IMR-90 (cell line): ENCODE results near the gene RAB25. TPM values are rescaled to one million over a fixed set of nuclear protein-coding genes. Genes with fewer than 3 reads are reported as not detected.

Experiments
- ATAC-seq: fragments of 200-7000 bp; cut with Tn5 transposase; 2 replicates; pipeline ENCODE4 v1.9.1; 2020; ENCODE audit warnings: low read depth, mild to moderate bottlenecking, moderate library complexity
- BruUV-seq: library from RNA; stranded (reverse); fragments of 400-500 nt; replicated peaks from 2 replicates; lab custom pipeline; 2021; lab: Mats Ljungman, UMichigan
- CTCF ChIA-PET: fragments of 300-600 bp; formaldehyde crosslinking; extraction: SDS; loops from one replicate; lab custom pipeline; 2021; ENCODE audit warnings: antibody characterized with exemption; lab: Yijun Ruan, JAX
- POLR2A ChIA-PET: fragments of 300-600 bp; sonication (Branson Sonifier 250); formaldehyde crosslinking; loops from one replicate; lab custom pipeline; 2022; ENCODE audit warnings: antibody characterized with exemption; ENCODE audit not compliant: unreplicated experiment; lab: Charles Lee
- DNase-seq: peaks from one replicate; pipeline ENCODE4 v3.0.0; 2013
- H2AFZ ChIP-seq: replicated peaks from 2 replicates; pipeline ENCODE3; 2013; ENCODE audit warnings: low read length, mild to moderate bottlenecking; ENCODE audit not compliant: poor library complexity
- H2AK5ac ChIP-seq: 2 replicates; pipeline ENCODE4 v1.6.1; 2013; ENCODE audit warnings: low read depth, low read length, inconsistent platforms
- H2AK9ac ChIP-seq: replicated peaks from 2 replicates; pipeline ENCODE3; 2013; ENCODE audit warnings: mild to moderate bottlenecking, low read depth, low read length, moderate library complexity; ENCODE audit not compliant: poor library complexity
- H2BK120ac ChIP-seq: 2 replicates; pipeline ENCODE4 v1.6.1; 2013; ENCODE audit warnings: low read depth, low read length, inconsistent platforms
- H2BK15ac ChIP-seq: 3 replicates; pipeline ENCODE4 v1.6.1; 2013; ENCODE audit warnings: low read depth, low read length, inconsistent platforms
- H2BK20ac ChIP-seq: 2 replicates; pipeline ENCODE4 v1.6.1; 2013; ENCODE audit warnings: low read depth, mild to moderate bottlenecking, inconsistent platforms, low read length, moderate library complexity
- H2BK5ac ChIP-seq: 2 replicates; pipeline ENCODE4 v1.6.1; 2013; ENCODE audit warnings: mild to moderate bottlenecking, low read depth, low read length, inconsistent platforms; ENCODE audit not compliant: poor library complexity, severe bottlenecking
- H3K14ac ChIP-seq: replicated peaks from 2 replicates; pipeline ENCODE4 v1.6.1; 2013; ENCODE audit warnings: low read depth, low read length, inconsistent platforms
- H3K18ac ChIP-seq: 2 replicates; pipeline ENCODE4 v1.6.1; 2013; ENCODE audit warnings: low read depth, low read length, control low read depth
- H3K23ac ChIP-seq: 2 replicates; pipeline ENCODE4 v1.6.1; 2013; ENCODE audit warnings: low read depth, low read length, inconsistent platforms
- H3K27ac ChIP-seq: 2 replicates; pipeline ENCODE4 v1.5.1; 2013; ENCODE audit warnings: mild to moderate bottlenecking, control low read depth, low read length; ENCODE audit not compliant: insufficient read depth
- H3K27me3 ChIP-seq: 2 replicates; pipeline ENCODE4 v1.6.1; 2013; ENCODE audit warnings: low read length; ENCODE audit not compliant: control insufficient read depth, insufficient read depth
- H3K36me3 ChIP-seq: 2 replicates; pipeline ENCODE4 v1.6.1; 2013; ENCODE audit warnings: low read length, mixed read lengths; ENCODE audit not compliant: control insufficient read depth, insufficient read depth
- H3K4ac ChIP-seq: 2 replicates; pipeline ENCODE4 v1.6.1; 2013; ENCODE audit warnings: low read depth, low read length, inconsistent platforms
- H3K4me1 ChIP-seq: 2 replicates; pipeline ENCODE4 v1.6.1; 2013; ENCODE audit warnings: low read length, mixed read lengths; ENCODE audit not compliant: control insufficient read depth, insufficient read depth
- H3K4me2 ChIP-seq: 2 replicates; pipeline ENCODE4 v1.6.1; 2013; ENCODE audit warnings: low read depth, mild to moderate bottlenecking, control low read depth, low read length, moderate library complexity
- H3K4me3 ChIP-seq: 2 replicates; pipeline ENCODE4 v1.5.1; 2013; ENCODE audit warnings: low read depth, mild to moderate bottlenecking, control low read depth, low read length, moderate library complexity; ENCODE audit not compliant: insufficient read depth
- H3K56ac ChIP-seq: 2 replicates; pipeline ENCODE4 v1.6.1; 2013; ENCODE audit warnings: low read length, inconsistent platforms; ENCODE audit not compliant: insufficient read depth; ENCODE audit errors: extremely low read depth
- H3K79me1 ChIP-seq, 2 experiments: 2 replicates each; pipeline ENCODE4 v1.6.1; 2013; ENCODE audit warnings: low read length in 2 of 2, inconsistent platforms in 1 of 2, low read depth in 1 of 2
- H3K9ac ChIP-seq: 2 replicates; pipeline ENCODE4 v1.6.1; 2013; ENCODE audit warnings: low read depth, low read length, control low read depth
- H3K9me1 ChIP-seq: 2 replicates; pipeline ENCODE4 v1.6.1; 2013; ENCODE audit warnings: low read length, inconsistent platforms; ENCODE audit not compliant: insufficient read depth
- H3K9me3 ChIP-seq: 2 replicates; pipeline ENCODE4 v1.6.1; 2013; ENCODE audit warnings: low read length; ENCODE audit not compliant: control insufficient read depth, insufficient read depth
- H4K20me1 ChIP-seq: 2 replicates; pipeline ENCODE4 v1.6.1; 2013; ENCODE audit warnings: low read length, inconsistent platforms; ENCODE audit not compliant: insufficient read depth
- H4K5ac ChIP-seq: 2 replicates; pipeline ENCODE4 v1.6.1; 2013; ENCODE audit warnings: mild to moderate bottlenecking, low read depth, low read length, control low read depth
- H4K8ac ChIP-seq, 2 experiments: 2 replicates each; pipeline ENCODE4 v1.6.1; 2013; ENCODE audit warnings: low read depth in 2 of 2, low read length in 2 of 2, control low read depth in 1 of 2, inconsistent platforms in 1 of 2
- H4K91ac ChIP-seq: 2 replicates; pipeline ENCODE4 v1.6.1; 2013; ENCODE audit warnings: low read depth, low read length, inconsistent platforms; ENCODE audit not compliant: insufficient read depth
- BHLHE40 ChIP-seq: fragments of 150-350 bp; IDR thresholded peaks from 2 replicates; pipeline ENCODE4 v1.6.1; 2016; ENCODE audit warnings: mild to moderate bottlenecking, low read depth, low read length
- CEBPB ChIP-seq: IDR thresholded peaks from 2 replicates; pipeline ENCODE4 v1.6.1; 2012; ENCODE audit warnings: low read depth, low read length, improper control_type of control experiment
- CTCF ChIP-seq: conservative IDR thresholded peaks from 2 replicates; pipeline ENCODE4 v1.5.1; 2012; ENCODE audit warnings: mild to moderate bottlenecking, low read depth, low read length, improper control_type of control experiment
- ELK1 ChIP-seq: fragments of 150-350 bp; IDR thresholded peaks from 2 replicates; pipeline ENCODE4 v1.6.1; 2016; ENCODE audit warnings: low read depth, mild to moderate bottlenecking, low read length, moderate library complexity, borderline replicate concordance
- FOS ChIP-seq: fragments of 150-350 bp; IDR thresholded peaks from 2 replicates; pipeline ENCODE4 v1.6.1; 2016; ENCODE audit warnings: low read depth, low read length
- MAFK ChIP-seq: IDR thresholded peaks from 2 replicates; pipeline ENCODE4 v1.6.1; 2012; ENCODE audit warnings: low read depth, low read length, improper control_type of control experiment
- MAZ ChIP-seq: IDR thresholded peaks from 2 replicates; pipeline ENCODE4 v1.6.1; 2012; ENCODE audit warnings: low read depth, mild to moderate bottlenecking, low read length, improper control_type of control experiment, moderate library complexity, borderline replicate concordance
- POLR2A ChIP-seq: IDR thresholded peaks from 2 replicates; pipeline ENCODE4 v1.6.1; 2012; ENCODE audit warnings: mild to moderate bottlenecking, low read depth, low read length
- RAD21 ChIP-seq: IDR thresholded peaks from 2 replicates; pipeline ENCODE4 v1.6.1; 2012; ENCODE audit warnings: low read length, improper control_type of control experiment
- RFX5 ChIP-seq: IDR thresholded peaks from 2 replicates; pipeline ENCODE4 v1.8.0; 2012; ENCODE audit warnings: low read depth, mild to moderate bottlenecking, low read length, moderate library complexity
- USF2 ChIP-seq: fragments of 150-350 bp; IDR thresholded peaks from 2 replicates; pipeline ENCODE4 v1.6.1; 2017; ENCODE audit warnings: mild to moderate bottlenecking, antibody characterized with exemption, low read length, low read depth
- WGBS, 2 experiments: methylation state at CpG; one replicate each; pipeline versions ENCODE4 v1.1.5 to v1.1.7; 2013; ENCODE audit warnings: missing lambda C conversion rate in 2 of 2; ENCODE audit not compliant: insufficient read length in 1 of 2; ENCODE audit errors: extremely low coverage in 2 of 2; 5-methylcytosine and 5-hydroxymethylcytosine counted together
- dilution Hi-C: fragments of 300-500 bp; cut with HindIII; formaldehyde crosslinking; loops from one replicate; pipeline ENCODE4 v1.14.3; 2018; ENCODE audit warnings: low sequenced_read_pairs; ENCODE audit not compliant: unreplicated experiment
- in situ Hi-C: fragments of 300-500 bp; cut with MboI; formaldehyde crosslinking; loops from 3 replicates; pipeline ENCODE4 v1.14.3; 2019; ENCODE audit warnings: low sequenced_read_pairs, inconsistent platforms, mixed read lengths
- intact Hi-C: fragments of 100-400 bp; cut with micrococcal nuclease; formaldehyde crosslinking; loops from 2 replicates; pipeline ENCODE4 v1.10.0; 2022
- polyA plus RNA-seq, 3 experiments: library from polyadenylated mRNA; depleted of rRNA; stranded (reverse); fragments of >200 nt; gene quantifications; 2 replicates each; pipeline ENCODE4 v1.2.3, GENCODE V29; 2012; ENCODE audit warnings: low replicate concordance in 1 of 3
- total RNA-seq: library from RNA; depleted of rRNA; stranded (reverse); fragments of >200 nt; gene quantifications from 2 replicates; pipeline ENCODE4 v1.2.3, GENCODE V29; 2012

Gene RAB25
- total and polyA plus RNA-seq, 2 of the 4 experiments (the other 2 are of a cell fraction): not detected

GRCh38 chr1:156014829-156015228 is 46.1 kb upstream of the RAB25 start:
- in situ Hi-C loops: no loop called here
- no peak overlapping the region for H3K4ac ChIP-seq
- no peak overlapping the region for H3K4me3 ChIP-seq
- H3K27me3 ChIP-seq: no peaks in the 10 kb centered on the region
- POLR2A ChIA-PET: no interaction called here
- no peak overlapping the region for H2BK20ac ChIP-seq
- no peak overlapping the region for H4K8ac ChIP-seq
- H4K91ac ChIP-seq: no peak overlapping the region
- no peak overlapping the region for H4K5ac ChIP-seq
- no peak overlapping the region for H3K56ac ChIP-seq
- H2BK5ac ChIP-seq: no peak overlapping the region
- H2AFZ ChIP-seq: no peak overlapping the region
- H3K23ac ChIP-seq: no peak overlapping the region
- H2AK9ac ChIP-seq: no peak overlapping the region
- 0 out of 2 replicates have a peak, but pooled peaks cover under 1% of the 10 kb centered on the region for H3K4me1 ChIP-seq
- no peaks in the 10 kb centered on the region for H3K9me1 ChIP-seq
- H2AK5ac ChIP-seq: no peak overlapping the region
- CTCF ChIA-PET: no interaction called here
- no peak overlapping the region for H3K9ac ChIP-seq
- no peak overlapping the region for H3K4me2 ChIP-seq
- TF ChIP-seq BHLHE40 (no peak), MAFK (no peak), CTCF (no peak), POLR2A (no peak), CEBPB (no peak), ELK1 (no peak), RFX5 (no peak), USF2 (no peak), RAD21 (no peak), MAZ (no peak), FOS (no peak)
- 100% methylated on average over 2 of the region's 7 CpGs; no CpG with 5 or more reads in 1 of the 2 experiments for WGBS, 2 experiments
- no TSS peak for BruUV-seq
- ATAC-seq: no peak
- no peak overlapping the region for H3K27ac ChIP-seq
- dilution Hi-C loops: no loop called here
- no peak overlapping the region for H2BK120ac ChIP-seq
- no peaks in the 10 kb centered on the region for H3K9me3 ChIP-seq
- DNase-seq: no peak
- H3K79me1 ChIP-seq: peaks cover 28 to 58% of the 10 kb centered on the region in 2 experiments
- H3K18ac ChIP-seq: no peak overlapping the region
- no peak overlapping the region for H2BK15ac ChIP-seq
- H4K20me1 ChIP-seq: peaks cover 8% of the 10 kb centered on the region; the same call in 1 of the 2 replicates
- intact Hi-C loops: no loop called here
- H3K14ac ChIP-seq: no peak overlapping the region
- H3K36me3 ChIP-seq: peaks cover 55% of the 10 kb centered on the region
